Measurements from ENCODE around the gene NUDT15. TPM values are rescaled to one million over a fixed set of nuclear protein-coding genes. Genes with fewer than 3 reads are reported as not detected.

NUDT15 gene
- total RNA-seq, 4 donors from 2014 or later = 3.7 to 11.9 (median 8.2) TPM

DNA sequence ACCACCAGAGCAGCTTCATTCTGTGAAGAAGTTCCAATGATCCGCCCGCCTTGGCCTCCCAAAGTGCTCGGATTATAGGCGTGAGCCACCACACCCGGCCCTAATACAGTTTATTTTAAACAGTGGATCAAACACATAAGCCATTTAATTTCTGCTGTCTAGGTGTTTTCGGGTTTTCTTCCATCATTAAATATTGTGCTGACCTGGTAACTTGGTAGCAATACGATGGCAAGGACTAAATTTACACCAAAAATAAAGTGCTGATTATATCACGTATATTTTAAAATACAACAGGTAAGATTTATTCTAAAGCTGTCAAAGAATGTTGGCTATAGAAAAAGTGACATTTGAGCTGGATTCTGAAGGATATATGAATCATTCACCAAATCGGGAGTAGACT lies 56.1 kb downstream of the NUDT15 start:
- TF ChIP-seq POLR2A (IDR thresholded peaks at IDR 0.05) = no peak
- TF ChIP-seq, protein P1, sequence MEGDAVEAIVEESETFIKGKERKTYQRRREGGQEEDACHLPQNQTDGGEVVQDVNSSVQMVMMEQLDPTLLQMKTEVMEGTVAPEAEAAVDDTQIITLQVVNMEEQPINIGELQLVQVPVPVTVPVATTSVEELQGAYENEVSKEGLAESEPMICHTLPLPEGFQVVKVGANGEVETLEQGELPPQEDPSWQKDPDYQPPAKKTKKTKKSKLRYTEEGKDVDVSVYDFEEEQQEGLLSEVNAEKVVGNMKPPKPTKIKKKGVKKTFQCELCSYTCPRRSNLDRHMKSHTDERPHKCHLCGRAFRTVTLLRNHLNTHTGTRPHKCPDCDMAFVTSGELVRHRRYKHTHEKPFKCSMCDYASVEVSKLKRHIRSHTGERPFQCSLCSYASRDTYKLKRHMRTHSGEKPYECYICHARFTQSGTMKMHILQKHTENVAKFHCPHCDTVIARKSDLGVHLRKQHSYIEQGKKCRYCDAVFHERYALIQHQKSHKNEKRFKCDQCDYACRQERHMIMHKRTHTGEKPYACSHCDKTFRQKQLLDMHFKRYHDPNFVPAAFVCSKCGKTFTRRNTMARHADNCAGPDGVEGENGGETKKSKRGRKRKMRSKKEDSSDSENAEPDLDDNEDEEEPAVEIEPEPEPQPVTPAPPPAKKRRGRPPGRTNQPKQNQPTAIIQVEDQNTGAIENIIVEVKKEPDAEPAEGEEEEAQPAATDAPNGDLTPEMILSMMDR (IDR thresholded peaks at IDR 0.05) = no peak
- H3K27me3 ChIP-seq = no peaks in the 10 kb centered on the region
- H3K9me3 ChIP-seq = no peaks in the 10 kb centered on the region
- H3K4me3 ChIP-seq = peak overlapping the region in 2 of 4 donors; percentile 82 to 90
- no peaks in the 10 kb centered on the region for H3K36me3 ChIP-seq
- H3K27ac ChIP-seq = no peak overlapping the region
- DNase-seq = no peak
- H3K4me1 ChIP-seq = peaks cover 0 to 22% (median 0%) of the 10 kb centered on the region in 4 donors

DNA sequence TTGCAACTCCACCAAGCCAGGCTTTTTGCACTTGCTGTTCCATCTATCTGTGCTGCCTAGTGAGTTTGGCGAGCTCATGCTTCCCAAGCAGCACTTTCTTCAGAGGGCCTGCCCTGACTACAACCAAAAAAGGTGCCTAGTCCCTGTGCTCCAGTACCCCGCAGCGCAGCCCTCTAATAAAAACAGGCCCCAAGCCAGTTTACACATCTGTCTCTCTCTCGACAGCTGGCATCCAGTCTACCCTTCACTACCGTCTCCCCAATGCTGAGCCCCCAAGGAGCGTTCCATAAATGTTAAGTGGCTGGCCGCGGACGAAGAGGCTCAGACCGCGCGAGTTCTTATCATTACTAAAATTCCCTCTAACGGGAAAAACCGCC lies 56.9 kb downstream of the NUDT15 start:
- TF ChIP-seq, protein P1 (IDR thresholded peaks at IDR 0.05) = no peak
- no peak for TF ChIP-seq POLR2A (IDR thresholded peaks at IDR 0.05)
- DNase-seq = peak in 1 of 3 donors; percentile 47
- Histone ChIP-seq H3K4me1 (peaks cover 0 to 19% (median 0%) of the 10 kb centered on the region in 4 donors), H3K27ac (peak overlapping the region; percentile 74 to 84 (median 78)), H3K4me3 (peak overlapping the region; percentile 80 to 94 (median 86)), H3K36me3 (no peaks in the 10 kb centered on the region), H3K9me3 (no peaks in the 10 kb centered on the region), H3K27me3 (no peaks in the 10 kb centered on the region)

GRCh38 chr13:48094781-48095502 lies 57.4 kb downstream of the NUDT15 start, which contains the start of gene MED4:
TSS of gene MED4 (minus strand) at chr13:48095104. CDS start at chr13:48095078, 26 bp downstream.
- Histone ChIP-seq H3K4me1 (peaks cover 0 to 19% (median 0%) of the 10 kb centered on the region in 4 donors), H3K9me3 (no peaks in the 10 kb centered on the region), H3K27me3 (no peaks in the 10 kb centered on the region), H3K4me3 (peak within 1 kb of the TSS; percentile 80 to 94 (median 86)), H3K36me3 (no peaks in the 10 kb centered on the region), H3K27ac (peak within 1 kb of the TSS; percentile 74 to 84 (median 78))
- DNase-seq = peak; percentile 89 to 98 (median 97)
- TF ChIP-seq, protein P1 (IDR thresholded peaks at IDR 0.05) = peak; percentile 99 to 100 (median 99)
- peak; percentile 61 to 81 for TF ChIP-seq POLR2A (IDR thresholded peaks at IDR 0.05)

- no peak overlapping the region for H3K27ac ChIP-seq
- no peak for DNase-seq
Measured at GRCh38 chr13:48096670-48097069, 59.1 kb downstream of the NUDT15 start.

More at GRCh38 chr13:48096670-48097069, 59.1 kb downstream of the NUDT15 start:
- Histone ChIP-seq H3K4me1 (peaks cover 0 to 19% (median 0%) of the 10 kb centered on the region in 4 donors), H3K4me3 (no peak overlapping the region), H3K36me3 (no peaks in the 10 kb centered on the region), H3K9me3 (no peaks in the 10 kb centered on the region), H3K27me3 (no peaks in the 10 kb centered on the region)
- no peak for TF ChIP-seq POLR2A (IDR thresholded peaks at IDR 0.05)
- TF ChIP-seq, protein P1 (IDR thresholded peaks at IDR 0.05) = no peak

Other genes starting within 250 kb of the NUDT15 start
- 10 to 100 TPM; 45.4 to 68.5 (median 57.2) TPM for gene SUCLA2, start 36.5 kb upstream of the NUDT15 start, total RNA-seq
- gene MED4, start 57.4 kb downstream of the NUDT15 start, total RNA-seq = 10 to 100 TPM; 23.6 to 68.5 (median 44.4) TPM
- 100 to 1,000 TPM; 136 to 528 (median 417) TPM for gene ITM2B, start 195.5 kb downstream of the NUDT15 start, total RNA-seq

Data from Peyer's patch (tissue), 4 donors.